Iris pigment epithelial cell (primary cell): ENCODE measurements around the gene UBE3D.
"Not testable (repeated sequence)": the region's sequence is repeated elsewhere in the genome, so short reads cannot be mapped to it uniquely, and the experiment has no call there.

ENCODE experiments used
- DNase-seq: peaks from one replicate; pipeline ENCODE4 v3.0.0-alpha.2; 2011; ENCODE audit warnings: low read depth

UBE3D gene

DNA sequence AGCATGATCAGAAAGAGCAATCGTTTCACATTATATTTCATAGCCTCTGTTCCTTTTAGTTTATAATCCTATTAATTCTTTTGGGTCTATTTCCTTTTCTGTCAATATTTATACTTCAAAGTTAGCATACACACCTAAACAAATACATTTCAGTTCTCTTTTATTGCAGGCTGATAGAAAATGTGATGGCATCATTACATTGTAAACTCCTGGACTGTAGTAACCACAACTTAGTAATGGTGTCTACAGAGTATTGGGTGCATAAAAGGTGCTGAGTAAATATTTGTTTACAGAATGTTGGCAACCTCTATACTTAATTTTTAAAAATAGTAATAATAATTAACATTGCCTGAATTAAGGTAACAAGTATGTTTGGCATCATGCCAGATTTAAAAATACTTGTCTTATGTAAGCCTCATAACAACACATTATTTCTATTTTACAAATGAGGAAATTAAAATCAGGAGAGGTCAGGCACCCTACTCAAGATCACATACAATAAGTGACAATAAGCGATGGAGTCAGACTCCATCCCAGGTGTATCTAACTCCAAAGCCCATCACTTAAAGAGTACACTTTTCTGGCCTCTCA is 195.0 kb downstream of the UBE3D start:
- no peak for DNase-seq

DNA sequence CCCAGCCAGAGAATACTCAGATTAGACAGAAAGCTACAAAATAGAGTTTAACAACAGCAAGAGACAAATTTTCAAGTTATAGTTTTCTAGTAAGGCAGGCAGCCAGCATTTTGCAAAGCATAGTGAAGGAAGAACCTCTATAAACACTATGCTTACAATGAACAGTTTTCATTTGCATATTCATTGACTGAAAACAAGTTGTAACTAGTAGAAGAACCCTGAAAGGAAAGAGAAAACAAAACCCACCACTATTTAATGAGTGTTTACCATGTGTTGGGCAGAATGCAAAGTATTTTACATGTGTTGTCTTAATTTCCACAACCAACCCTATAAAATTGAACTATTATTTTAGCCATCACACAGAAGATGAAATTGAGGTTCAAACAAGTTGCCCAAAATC is 196.1 kb downstream of the UBE3D start:
- no peak for DNase-seq

DNA sequence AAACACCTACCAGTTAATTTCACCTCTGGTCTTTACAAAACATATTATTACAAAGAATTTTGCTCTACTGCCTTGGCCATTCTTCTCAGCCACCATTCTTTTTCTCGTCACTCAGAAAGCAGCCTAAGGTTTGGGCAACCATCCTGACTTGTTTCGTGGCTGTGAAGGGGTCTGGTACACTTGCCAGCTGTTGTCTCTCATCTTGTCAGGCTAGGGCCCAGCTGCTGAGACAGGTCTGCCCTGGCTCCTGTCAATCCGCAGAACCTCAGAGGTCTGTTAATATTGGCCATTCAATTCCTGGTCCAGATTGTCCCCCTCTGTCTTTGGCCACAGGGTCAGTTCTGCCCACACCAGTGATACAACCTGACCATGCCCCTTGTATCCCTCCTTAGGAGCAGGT is 197.7 kb downstream of the UBE3D start:
- no peak for DNase-seq

DNA sequence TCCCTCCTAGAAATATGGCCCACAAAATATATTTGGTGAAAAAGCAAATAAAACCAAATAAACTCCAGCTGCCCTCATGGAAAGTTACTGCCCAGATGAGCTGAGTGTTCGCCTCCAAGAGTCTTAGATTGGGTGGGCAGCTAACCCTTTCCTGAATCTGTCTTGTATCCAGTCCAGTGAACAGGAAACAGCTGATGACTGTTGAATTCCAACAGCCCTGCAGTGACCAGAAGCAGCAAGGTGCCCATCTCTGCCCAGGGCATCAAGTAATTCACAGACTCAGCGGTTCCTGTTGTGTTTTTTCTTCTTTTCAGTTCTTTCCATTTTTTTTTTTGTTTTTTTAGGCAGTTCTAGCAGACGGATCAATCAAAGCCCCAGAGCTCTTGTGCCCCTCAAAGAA is 199.2 kb downstream of the UBE3D start:
- DNase-seq, result no peak

DNA sequence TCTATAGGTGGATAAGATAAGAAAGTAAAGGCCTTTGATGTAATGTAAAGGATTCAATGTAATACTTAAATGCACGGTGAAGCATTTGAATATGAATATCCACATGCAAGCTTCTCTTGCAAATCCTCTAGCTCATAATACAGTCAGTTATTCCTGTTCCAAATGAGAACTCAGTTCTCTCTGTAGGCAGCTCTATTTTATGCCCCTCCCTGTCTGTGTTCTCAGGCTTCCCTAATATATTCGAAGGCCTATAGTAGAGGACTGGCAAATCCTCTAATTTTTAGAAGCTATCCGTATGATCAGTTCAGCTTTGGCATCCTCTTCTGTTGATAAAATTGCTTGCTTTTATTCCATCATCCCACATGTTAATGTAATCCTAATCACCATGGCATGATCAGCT is 200.2 kb downstream of the UBE3D start:
- no peak for DNase-seq

DNA sequence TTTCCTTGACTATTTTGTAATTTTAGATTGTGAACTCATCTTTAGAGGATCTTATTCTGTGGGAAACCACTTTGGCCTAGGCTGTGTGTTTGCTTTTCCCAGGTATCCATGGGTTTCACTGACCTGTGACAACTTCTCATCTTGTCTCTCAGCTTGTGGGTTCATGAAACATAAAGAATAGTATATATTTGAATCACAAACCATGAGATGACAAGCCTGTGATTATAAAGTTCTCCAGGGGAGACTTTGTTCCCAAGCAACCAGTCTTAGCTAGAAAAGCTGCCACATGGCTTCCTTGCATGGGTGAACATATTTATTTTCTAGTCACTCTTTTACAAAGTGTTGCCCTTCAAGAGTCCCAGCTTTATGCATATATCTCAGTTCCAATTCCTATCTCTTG is 201.9 kb downstream of the UBE3D start:
- DNase-seq, result no peak

DNA sequence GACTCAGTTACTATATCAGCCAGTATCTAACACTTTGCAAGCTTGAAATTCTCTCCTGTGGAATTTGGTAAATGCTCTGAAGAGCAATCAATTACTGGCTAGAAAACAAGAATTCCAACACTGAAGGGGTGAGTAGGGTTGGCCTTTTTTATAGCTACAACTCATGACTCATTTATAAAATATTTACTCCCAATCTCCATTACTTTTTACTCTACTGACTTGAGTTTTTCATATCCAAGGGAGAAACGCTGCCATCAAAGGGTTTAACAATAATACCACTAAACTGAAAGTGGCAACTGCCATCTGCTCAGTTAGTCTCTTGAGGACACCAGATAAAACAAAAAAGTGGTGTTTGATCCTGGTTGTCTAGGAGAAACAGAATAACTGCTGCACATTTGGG is 203.1 kb downstream of the UBE3D start:
- peak; percentile 41 for DNase-seq

DNA sequence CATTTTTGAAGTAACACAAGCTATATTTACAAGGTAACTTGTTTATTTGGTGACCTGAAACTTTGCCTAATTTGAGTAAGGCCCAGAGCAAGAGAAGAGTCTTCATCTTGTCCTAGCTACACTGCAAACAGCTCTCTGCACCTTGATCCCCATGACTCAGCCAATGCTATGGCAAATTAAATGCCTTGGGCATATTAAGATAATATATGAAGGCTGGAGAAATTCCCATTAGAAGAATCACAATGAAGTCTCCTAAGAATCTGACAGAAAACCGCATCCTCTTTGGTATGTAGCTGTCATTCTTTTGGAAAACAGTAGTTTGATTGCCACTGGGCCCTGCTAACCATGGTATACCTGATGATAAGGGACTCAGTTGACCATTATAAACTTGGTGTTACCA is 204.5 kb downstream of the UBE3D start:
- DNase-seq, result no peak

DNA sequence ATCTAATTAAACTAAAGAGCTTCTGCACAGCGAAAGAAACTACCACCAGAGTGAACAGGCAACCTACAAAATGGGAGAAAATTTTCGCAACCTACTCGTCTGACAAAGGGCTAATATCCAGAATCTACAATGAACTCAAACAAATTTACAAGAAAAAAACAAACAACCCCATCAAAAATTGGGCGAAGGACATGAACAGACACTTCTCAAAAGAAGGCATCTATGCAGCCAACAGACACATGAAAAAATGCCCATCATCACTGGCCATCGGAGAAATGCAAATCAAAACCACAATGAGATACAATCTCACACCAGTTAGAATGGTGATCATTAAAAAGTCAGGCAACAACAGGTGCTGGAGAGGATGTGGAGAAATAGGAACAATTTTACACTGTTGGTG is 209.6 kb downstream of the UBE3D start:
- not testable (repeated sequence) for DNase-seq

DNA sequence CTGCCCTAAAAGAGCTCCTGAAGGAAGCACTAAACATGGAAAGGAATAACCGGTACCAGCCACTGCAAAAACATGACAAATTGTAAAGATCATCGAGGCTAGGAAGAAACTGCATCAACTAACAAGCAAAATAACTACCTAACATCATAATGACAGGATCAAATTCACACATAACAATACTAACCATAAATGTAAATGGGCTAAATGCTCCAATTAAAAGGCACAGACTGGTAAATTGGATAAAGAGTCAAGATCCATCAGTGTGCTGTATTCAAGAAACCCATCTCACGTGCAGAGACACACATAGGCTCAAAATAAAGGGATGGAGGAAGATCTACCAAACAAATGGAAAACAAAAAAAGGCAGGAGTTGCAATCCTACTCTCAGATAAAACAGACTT is 212.7 kb downstream of the UBE3D start:
- not testable (repeated sequence) for DNase-seq

DNA sequence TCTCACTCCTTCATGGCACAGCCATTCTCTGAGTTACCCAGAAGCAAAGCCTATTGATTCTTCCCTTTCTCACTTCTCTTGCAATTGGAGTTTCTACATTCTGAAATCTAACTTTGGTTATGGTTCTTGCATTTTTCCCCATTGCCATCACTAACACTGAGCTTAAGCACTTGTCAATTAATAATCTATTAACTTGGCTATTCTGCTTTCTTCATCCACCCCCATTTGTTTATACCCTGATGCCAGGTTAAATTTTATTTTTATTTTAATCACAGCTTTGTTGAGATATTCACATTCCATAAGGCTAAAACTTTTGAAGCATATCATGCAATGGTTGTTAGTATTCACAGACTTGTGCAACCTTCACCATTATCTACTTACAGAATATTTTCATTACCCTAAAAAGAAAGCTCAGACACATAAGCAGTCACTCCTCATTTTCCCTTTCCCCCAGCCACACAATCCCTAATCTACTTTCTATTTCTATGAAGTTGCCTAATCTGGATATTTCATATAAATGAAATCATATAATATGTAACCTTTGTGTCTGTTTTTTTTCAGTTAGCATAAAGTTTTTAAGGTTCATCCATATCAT is 222.3 kb downstream of the UBE3D start:
- no peak for DNase-seq

DNA sequence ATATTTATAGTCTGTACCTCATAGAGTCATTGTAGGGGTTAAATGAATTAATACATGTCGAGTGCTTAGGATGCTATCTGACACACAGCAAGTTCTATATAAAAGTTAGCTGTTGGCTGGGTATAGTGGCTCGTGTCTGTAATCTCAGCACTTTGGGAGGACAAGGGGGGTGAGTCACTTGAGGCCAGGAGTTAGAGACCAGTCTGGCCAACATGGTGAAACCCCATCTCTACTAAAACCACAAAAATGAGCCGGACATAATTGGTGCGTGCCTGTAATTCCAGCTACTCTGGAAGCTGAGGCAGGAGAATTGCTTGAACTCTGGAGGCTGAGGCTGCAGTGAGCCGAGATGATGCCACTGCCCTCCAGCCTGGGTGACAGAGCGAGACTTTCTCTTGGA is 222.9 kb downstream of the UBE3D start:
- DNase-seq, result peak; percentile 61
